HG03025 (cell line): Measurements from ENCODE around the gene SYNGR3.

ENCODE experiments used
- ATAC-seq: cut with Tn5 transposase; IDR thresholded peaks from one replicate; pipeline ENCODE4 v1.9.1; 2021; ENCODE audit warnings: mild to moderate bottlenecking, moderate library complexity; ENCODE audit not compliant: unreplicated experiment, low FRiP score

Gene SYNGR3

GRCh38 chr16:2039274-2040031, 49.7 kb downstream of the SYNGR3 start:
- ATAC-seq, result no peak

DNA sequence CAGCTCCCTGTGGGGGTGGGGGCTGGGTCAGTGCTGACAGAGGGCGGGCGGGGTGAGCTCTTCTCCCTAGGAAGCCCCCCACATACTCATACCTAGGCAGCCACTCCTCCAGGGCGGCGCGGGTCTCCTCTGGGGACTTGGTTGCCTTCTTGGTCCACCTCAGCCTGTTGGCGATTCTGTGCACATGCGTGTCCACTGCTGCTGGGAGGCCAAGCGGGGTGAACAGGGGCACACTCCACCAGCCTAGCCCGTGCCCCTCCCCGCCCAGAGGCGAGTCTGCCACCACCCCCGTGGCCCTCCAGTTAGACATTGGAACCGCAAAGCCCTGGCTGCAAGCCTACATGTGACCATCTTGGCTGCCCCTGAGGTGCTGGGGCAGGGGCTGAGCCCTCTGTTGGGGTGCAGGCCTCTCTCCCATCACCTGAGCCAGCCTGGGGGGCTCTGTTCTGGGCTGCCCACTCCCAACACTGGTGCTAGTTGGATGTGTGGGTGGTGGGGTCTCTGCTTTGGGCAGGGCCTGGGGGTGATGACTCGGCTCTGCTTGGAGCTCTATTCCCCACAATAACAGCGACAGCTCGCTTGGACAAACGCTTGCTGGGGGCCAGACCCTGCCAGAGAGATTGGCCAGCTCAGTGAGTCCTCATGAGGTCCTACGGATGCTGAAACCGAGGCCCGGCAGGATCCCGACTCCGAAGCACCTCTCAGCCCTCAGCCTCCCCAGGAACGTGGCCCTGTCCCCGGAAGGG, 50.4 kb downstream of the SYNGR3 start:
- ATAC-seq, result no peak

DNA sequence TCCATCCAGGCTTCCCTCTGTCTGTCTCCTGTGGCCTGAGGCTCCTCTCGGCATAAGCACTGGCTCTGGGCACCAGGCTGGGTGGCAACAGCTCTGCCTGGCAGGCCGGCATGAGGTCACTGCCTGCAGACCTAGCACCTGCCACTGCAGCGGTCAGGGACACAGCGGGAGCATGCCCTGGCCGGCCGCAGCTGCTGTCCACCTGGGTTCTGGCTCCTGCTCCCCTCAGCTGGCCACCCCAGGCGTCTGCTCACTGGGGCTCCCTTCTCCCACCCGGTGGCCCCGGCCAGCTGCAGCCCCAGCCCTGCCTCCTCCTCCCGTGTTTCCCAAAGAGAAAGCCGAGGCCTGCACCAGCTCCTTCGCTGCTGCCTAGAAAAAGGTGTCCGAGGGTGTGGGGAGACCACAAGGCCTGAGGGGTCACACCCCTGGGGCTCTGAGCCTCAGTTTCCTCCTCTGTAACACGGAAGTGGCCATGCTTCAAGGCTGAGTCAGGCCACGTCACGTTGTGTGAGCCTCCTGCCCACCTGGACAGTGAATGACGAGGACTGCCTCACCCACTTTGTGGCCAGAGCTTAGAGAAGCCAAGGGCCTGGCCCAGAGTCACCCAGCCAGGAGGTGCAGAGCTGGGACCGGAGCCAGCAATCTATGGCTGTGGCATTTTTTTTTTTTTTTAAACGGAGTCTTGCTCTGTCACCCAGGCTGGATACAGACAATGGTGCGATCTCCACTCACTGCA, 51.2 kb downstream of the SYNGR3 start:
- ATAC-seq, result no peak

DNA sequence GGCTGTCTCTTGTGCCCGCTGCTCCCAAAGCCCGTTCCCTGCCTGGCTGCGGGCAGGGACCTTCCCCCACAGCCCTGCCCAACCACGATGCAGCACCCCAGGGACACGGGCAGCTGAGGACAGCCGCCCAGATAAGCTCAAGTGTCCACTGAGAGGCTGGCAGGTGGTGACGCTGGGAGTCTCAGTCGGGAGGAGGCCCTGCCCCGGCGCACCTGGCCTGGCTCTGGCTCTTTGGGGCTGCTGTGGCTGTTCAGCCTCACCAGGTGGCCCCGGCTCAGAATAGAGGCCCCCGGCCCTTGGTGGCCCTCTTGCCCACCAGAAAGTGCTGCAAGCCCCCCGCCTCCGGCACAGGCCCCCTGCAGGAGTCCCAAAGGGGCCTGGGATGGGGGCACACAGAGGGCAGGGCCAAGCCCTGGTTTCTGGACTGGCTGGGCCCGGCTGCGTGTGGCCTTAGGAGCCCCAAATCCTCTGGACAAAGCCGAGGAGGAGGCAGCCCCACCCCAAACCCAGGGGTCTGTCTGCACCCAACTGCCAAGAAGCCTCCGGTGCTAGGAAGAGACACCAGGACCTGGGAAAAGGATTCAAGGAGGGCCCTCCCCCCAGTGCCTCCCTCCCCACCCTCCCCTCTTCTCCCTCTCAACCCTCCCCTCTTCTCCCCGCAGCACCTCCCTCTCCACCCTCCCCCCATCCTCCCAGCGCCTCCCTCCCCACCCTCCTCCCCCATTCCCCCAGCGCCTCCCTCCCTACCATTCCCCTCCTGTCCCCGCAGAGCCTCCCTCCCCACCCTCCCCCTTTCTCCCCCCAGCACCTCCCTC, 52.6 kb downstream of the SYNGR3 start:
- no peak for ATAC-seq

DNA sequence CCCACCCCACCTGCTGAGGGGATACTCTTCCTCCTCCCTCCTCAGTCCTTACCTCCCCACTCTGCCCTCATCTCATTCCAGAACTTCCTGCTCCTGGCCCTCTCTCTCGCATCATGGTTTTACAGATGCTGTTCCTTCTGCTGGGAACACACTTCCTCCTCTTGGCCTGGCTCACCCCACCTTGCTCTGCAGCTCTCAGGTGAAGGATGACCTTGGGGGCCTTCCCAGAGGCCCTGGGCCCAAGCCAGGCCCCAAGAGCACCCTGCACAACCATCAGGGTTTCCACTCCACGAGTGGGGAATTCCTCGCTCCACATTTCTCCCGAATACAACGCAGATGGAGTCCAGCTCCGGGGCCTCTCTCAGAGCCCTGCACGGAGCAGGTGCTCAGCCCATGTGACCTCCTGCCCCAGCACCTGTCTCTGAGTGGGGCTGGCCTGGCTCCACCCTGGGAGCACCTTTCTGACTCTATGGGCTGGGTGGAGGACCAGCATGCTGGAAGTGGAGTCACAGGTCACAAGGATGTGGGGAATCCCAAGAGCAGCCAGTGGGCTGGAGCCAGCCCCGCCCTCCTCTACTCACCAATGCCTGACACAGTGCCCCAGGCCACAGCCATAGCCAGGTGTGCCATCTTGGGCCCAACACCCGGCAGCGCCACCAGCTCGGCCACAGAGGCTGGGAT, 53.4 kb downstream of the SYNGR3 start:
- ATAC-seq, result no peak
